Breast epithelium (tissue), 4 donors: ENCODE measurements around the gene TENM3. TPM values are rescaled to one million over a fixed set of nuclear protein-coding genes. Genes with fewer than 3 reads are reported as not detected.

Source experiments
- DNase-seq, 2 donors: peaks; one replicate each; pipeline ENCODE4 v3.0.0-alpha.2; 2019; ENCODE audit warnings: low spot score in 2 of 2
- H3K27ac ChIP-seq, 2 donors: fragments of 200-600 bp; sonication (generic) in 1 of 2; one replicate each; pipeline ENCODE4 v1.5.1; 2016 to 2019; ENCODE audit warnings: mild to moderate bottlenecking in 1 of 2
- H3K27me3 ChIP-seq, 2 donors: fragments of 200-600 bp; sonication (generic) in 1 of 2; one replicate each; pipeline versions ENCODE4 v1.5.1 to v1.6.0; 2017 to 2019; ENCODE audit warnings: control low read depth in 1 of 2, mild to moderate bottlenecking in 1 of 2
- H3K36me3 ChIP-seq: fragments of 200-600 bp; one replicate; pipeline ENCODE4 v1.5.1; 2019
- H3K4me1 ChIP-seq, 2 donors: fragments of 200-600 bp; sonication (generic); one replicate each; pipeline ENCODE4 v1.5.1; 2016 to 2019; ENCODE audit warnings: control low read depth in 1 of 2
- H3K4me3 ChIP-seq, 3 donors: fragments of 200-600 bp; sonication (generic); 1 replicate in 2 of 3; 2 replicates in 1 of 3; pipeline ENCODE4 v1.5.1; 2016 to 2019; ENCODE audit warnings: mild to moderate bottlenecking in 3 of 3, moderate library complexity in 2 of 3
- H3K9me3 ChIP-seq, 2 donors: fragments of 200-600 bp; sonication (generic) in 1 of 2; one replicate each; pipeline ENCODE4 v1.5.1; 2016 to 2019; ENCODE audit warnings: control low read depth in 1 of 2
- POLR2A ChIP-seq: fragments of 450-650 bp; IDR thresholded peaks from one replicate; pipeline ENCODE4 v1.6.1; 2016; ENCODE audit warnings: antibody characterized with exemption, mild to moderate bottlenecking, moderate library complexity
- POLR2AphosphoS5 ChIP-seq, 3 donors: sonication (generic); formaldehyde crosslinking; IDR thresholded peaks; one replicate each; pipeline ENCODE4 v1.6.1; 2017; ENCODE audit warnings: antibody characterized with exemption in 3 of 3
- intact Hi-C: fragments of 100-400 bp; cut with DNase I; formaldehyde crosslinking; loops from one replicate; pipeline ENCODE4 v1.15.1; 2023; ENCODE audit warnings: low total_unique reads
- total RNA-seq, 3 donors: library from RNA; depleted of rRNA; stranded (reverse); fragments of >200 nt; gene quantifications; one replicate each; pipeline ENCODE4 v1.1.0, GENCODE V29; 2016
- TF ChIP-seq, protein P1 (sequence below), 3 donors: fragments of 450-650 bp; IDR thresholded peaks; one replicate each; pipeline ENCODE4 v1.5.1; 2016 to 2017; ENCODE audit warnings: antibody characterized with exemption in 3 of 3, mild to moderate bottlenecking in 3 of 3, moderate library complexity in 3 of 3

Gene TENM3
- total RNA-seq, 3 donors from 2014 or later, result 4.6 to 30.6 (median 8.8) TPM

GRCh38 chr4:182671231-182671630, 428.0 kb downstream of the TENM3 start:
- intact Hi-C loops, result no loop called here
- DNase-seq, result no peak
- H3K27ac ChIP-seq, result no peak overlapping the region
- H3K36me3 ChIP-seq, result no peaks in the 10 kb centered on the region
- H3K4me1 ChIP-seq, result no peaks in the 10 kb centered on the region
- TF ChIP-seq POLR2AphosphoS5 (IDR thresholded peaks at IDR 0.05) (no peak), POLR2A (no peak)
- TF ChIP-seq, protein P1, sequence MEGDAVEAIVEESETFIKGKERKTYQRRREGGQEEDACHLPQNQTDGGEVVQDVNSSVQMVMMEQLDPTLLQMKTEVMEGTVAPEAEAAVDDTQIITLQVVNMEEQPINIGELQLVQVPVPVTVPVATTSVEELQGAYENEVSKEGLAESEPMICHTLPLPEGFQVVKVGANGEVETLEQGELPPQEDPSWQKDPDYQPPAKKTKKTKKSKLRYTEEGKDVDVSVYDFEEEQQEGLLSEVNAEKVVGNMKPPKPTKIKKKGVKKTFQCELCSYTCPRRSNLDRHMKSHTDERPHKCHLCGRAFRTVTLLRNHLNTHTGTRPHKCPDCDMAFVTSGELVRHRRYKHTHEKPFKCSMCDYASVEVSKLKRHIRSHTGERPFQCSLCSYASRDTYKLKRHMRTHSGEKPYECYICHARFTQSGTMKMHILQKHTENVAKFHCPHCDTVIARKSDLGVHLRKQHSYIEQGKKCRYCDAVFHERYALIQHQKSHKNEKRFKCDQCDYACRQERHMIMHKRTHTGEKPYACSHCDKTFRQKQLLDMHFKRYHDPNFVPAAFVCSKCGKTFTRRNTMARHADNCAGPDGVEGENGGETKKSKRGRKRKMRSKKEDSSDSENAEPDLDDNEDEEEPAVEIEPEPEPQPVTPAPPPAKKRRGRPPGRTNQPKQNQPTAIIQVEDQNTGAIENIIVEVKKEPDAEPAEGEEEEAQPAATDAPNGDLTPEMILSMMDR (IDR thresholded peaks at IDR 0.05), result no peak
- no peaks in the 10 kb centered on the region for H3K9me3 ChIP-seq
- no peaks in the 10 kb centered on the region for H3K27me3 ChIP-seq
- H3K4me3 ChIP-seq, result no peak overlapping the region

DNA sequence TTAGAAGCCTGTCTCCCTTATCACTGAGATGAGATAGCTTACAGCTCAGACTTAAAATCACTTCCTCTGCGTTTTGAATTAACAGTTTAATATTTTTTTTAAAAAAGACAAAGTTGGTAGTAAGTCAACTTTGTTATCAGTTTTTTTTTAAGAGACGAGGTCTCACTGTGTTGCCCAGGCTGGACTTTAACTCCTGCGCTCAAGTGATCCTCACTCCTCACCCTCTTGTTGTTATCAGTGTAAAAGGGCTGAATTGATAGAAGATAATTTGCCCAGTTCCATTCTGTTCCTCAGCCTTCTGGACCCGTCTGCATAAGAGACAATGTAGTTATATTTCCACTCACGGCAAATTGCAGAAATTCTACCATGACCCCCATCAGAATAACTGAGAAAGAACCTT, 428.5 kb downstream of the TENM3 start:
- H3K27me3 ChIP-seq, result no peaks in the 10 kb centered on the region
- H3K4me1 ChIP-seq, result no peaks in the 10 kb centered on the region
- DNase-seq, result no peak
- H3K27ac ChIP-seq, result no peak overlapping the region
- intact Hi-C loops, result no loop called here
- H3K36me3 ChIP-seq, result no peaks in the 10 kb centered on the region
- H3K9me3 ChIP-seq, result no peaks in the 10 kb centered on the region
- no peak overlapping the region for H3K4me3 ChIP-seq
- TF ChIP-seq POLR2AphosphoS5 (IDR thresholded peaks at IDR 0.05), result no peak
- TF ChIP-seq POLR2A, result no peak
- TF ChIP-seq, protein P1 (IDR thresholded peaks at IDR 0.05), result no peak

DNA sequence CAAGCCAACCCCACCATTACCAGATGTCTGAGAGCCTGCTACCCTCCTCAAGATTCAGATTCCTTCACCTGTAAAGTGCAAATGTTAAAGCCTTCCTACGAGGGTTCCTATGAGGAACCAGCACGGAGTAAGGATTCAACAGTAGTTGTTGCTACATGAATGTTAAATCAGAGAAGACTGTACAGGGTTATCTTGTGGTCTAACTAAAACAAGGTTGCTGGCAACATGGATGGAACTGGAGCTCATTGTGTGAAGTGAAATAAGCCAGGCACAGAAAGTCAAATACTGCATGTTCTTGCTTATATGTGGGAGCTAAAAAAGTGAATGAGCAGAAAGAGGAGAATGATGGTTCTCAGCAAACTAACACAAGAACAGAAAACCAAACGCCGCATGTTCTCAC, 435.4 kb downstream of the TENM3 start:
- no peaks in the 10 kb centered on the region for H3K36me3 ChIP-seq
- H3K4me3 ChIP-seq, result no peak overlapping the region
- no peaks in the 10 kb centered on the region for H3K4me1 ChIP-seq
- H3K9me3 ChIP-seq, result no peaks in the 10 kb centered on the region
- intact Hi-C loops, result no loop called here
- H3K27me3 ChIP-seq, result no peaks in the 10 kb centered on the region
- DNase-seq, result no peak
- no peak overlapping the region for H3K27ac ChIP-seq
- TF ChIP-seq POLR2AphosphoS5 (IDR thresholded peaks at IDR 0.05), result no peak
- TF ChIP-seq, protein P1 (IDR thresholded peaks at IDR 0.05), result no peak
- TF ChIP-seq POLR2A, result no peak

DNA sequence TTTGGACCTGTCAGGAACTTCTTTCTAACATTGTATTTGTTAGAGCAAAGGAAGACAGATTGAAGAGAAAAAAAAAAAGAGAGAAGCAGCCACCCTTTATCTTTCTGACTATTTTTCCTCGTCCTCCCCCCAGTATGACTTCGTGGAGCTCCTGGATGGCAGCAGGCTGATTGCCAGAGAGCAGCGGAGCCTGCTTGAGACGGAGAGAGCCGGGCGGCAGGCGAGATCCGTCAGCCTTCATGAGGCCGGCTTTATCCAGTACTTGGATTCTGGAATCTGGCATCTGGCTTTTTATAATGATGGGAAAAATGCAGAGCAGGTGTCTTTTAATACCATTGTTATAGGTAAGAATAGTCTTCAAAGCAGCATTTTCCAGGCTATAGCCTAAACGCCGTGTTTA, 436.3 kb downstream of the TENM3 start:
- Histone ChIP-seq H3K27me3 (no peaks in the 10 kb centered on the region), H3K9me3 (no peaks in the 10 kb centered on the region), H3K36me3 (no peaks in the 10 kb centered on the region), H3K27ac (no peak overlapping the region), H3K4me1 (no peaks in the 10 kb centered on the region), H3K4me3 (no peak overlapping the region)
- intact Hi-C loops, result no loop called here
- no peak for DNase-seq
- TF ChIP-seq POLR2A (no peak), POLR2AphosphoS5 (IDR thresholded peaks at IDR 0.05) (no peak)
- TF ChIP-seq, protein P1 (IDR thresholded peaks at IDR 0.05), result no peak

- no peak for TF ChIP-seq POLR2AphosphoS5 (IDR thresholded peaks at IDR 0.05)
- no peak for TF ChIP-seq POLR2A
- TF ChIP-seq, protein P1 (IDR thresholded peaks at IDR 0.05), result no peak
- Histone ChIP-seq H3K4me1 (no peaks in the 10 kb centered on the region), H3K27me3 (no peaks in the 10 kb centered on the region), H3K36me3 (no peaks in the 10 kb centered on the region), H3K4me3 (no peak overlapping the region), H3K27ac (no peak overlapping the region), H3K9me3 (no peaks in the 10 kb centered on the region)
- no peak for DNase-seq
- intact Hi-C loops, result no loop called here
Observed at GRCh38 chr4:182680234-182680653, 437.0 kb downstream of the TENM3 start.
